PC-9 (cell line): ENCODE measurements around the gene KPNA1.

Experiments
- EZH2 ChIP-seq: fragments of 200-600 bp; sonication (generic); IDR thresholded peaks from 2 replicates; pipeline ENCODE4 v1.8.0; 2017; ENCODE audit warnings: antibody characterized with exemption, low read depth
- TF ChIP-seq, protein P1 (sequence below): fragments of 200-600 bp; sonication (generic); conservative IDR thresholded peaks from 2 replicates; pipeline ENCODE4 v1.6.1; 2017; ENCODE audit warnings: mixed run types, antibody characterized with exemption, mild to moderate bottlenecking, moderate library complexity

DNA sequence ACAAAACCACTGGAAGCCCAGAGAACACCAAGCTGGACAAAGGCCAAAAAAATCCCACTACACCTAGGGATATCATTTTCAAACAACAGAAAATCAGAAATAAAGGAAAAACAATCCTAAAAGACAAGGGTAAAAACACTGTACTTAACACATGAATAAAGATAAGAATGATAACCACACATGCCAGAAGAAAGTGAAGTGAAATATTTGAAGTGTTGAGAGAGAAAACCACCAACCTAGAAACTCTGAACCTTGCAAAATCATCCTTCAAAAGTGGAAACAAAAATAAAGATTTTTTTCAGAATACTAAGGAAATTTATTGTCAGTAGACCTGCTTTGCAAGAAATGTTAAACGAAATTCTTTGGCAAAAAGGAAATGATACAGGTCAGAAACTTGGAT, 45.1 kb downstream of the KPNA1 start:
- TF ChIP-seq, protein P1, sequence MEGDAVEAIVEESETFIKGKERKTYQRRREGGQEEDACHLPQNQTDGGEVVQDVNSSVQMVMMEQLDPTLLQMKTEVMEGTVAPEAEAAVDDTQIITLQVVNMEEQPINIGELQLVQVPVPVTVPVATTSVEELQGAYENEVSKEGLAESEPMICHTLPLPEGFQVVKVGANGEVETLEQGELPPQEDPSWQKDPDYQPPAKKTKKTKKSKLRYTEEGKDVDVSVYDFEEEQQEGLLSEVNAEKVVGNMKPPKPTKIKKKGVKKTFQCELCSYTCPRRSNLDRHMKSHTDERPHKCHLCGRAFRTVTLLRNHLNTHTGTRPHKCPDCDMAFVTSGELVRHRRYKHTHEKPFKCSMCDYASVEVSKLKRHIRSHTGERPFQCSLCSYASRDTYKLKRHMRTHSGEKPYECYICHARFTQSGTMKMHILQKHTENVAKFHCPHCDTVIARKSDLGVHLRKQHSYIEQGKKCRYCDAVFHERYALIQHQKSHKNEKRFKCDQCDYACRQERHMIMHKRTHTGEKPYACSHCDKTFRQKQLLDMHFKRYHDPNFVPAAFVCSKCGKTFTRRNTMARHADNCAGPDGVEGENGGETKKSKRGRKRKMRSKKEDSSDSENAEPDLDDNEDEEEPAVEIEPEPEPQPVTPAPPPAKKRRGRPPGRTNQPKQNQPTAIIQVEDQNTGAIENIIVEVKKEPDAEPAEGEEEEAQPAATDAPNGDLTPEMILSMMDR: no peak
- TF ChIP-seq EZH2: no peak
